ENCODE data around the gene FSD1. TPM values are rescaled to one million over a fixed set of nuclear protein-coding genes. Genes with fewer than 3 reads are reported as not detected.
"Not testable (repeated sequence)": the region's sequence is repeated elsewhere in the genome, so short reads cannot be mapped to it uniquely, and the experiment has no call there.

FSD1 gene
- total RNA-seq, 2 experiments from 2014 or later = 16.3 to 19.9 TPM

DNA sequence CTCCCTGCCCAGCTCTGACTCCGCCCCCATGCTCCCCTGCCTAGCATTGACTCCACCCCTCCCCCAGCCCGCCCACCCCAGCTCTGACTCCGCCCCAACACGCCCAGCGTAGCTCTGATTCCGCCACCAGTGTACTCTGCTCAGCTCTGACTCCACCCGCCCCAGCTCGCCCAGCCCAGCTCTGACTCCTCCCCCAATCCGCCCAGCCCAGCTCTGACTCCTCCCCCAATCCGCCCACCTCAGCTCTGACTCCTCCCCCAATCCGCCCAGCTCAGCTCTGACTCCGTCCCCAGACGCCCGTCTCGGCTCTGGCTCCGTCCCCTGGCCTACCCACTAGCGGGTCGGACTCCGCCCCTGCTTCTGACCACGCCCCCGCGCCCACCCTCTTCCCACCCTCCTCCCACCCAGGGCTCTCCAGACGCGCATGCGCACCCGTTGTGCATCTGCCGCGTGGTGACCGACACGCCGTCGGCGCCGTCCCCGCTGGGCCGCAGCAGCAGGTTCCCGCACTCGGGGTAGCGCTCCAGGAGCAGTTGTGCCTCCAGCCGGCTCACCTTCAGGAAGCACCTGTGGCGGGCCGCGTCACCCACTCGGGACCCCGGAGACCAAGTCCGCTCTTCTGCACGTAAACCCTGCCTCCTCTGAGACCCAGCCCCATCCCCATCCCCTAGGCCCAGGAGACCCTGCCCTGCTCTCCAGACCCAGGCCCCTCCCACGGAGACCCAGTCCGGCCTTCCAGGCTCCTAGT is 24.0 kb downstream of the FSD1 start:
- ChIA-PET POLR2A (interaction anchor here (0.5 to 1.2 kb wide), 2 partner anchors 15 to 1664 kb away, joined by 4 to 9 read pairs; partner anchors contain the start of gene MPND), CTCF (interaction anchor here (1.1 kb wide), 1 partner anchor 24 kb away, joined by 3 read pairs; no protein-coding TSS in a partner anchor)

DNA sequence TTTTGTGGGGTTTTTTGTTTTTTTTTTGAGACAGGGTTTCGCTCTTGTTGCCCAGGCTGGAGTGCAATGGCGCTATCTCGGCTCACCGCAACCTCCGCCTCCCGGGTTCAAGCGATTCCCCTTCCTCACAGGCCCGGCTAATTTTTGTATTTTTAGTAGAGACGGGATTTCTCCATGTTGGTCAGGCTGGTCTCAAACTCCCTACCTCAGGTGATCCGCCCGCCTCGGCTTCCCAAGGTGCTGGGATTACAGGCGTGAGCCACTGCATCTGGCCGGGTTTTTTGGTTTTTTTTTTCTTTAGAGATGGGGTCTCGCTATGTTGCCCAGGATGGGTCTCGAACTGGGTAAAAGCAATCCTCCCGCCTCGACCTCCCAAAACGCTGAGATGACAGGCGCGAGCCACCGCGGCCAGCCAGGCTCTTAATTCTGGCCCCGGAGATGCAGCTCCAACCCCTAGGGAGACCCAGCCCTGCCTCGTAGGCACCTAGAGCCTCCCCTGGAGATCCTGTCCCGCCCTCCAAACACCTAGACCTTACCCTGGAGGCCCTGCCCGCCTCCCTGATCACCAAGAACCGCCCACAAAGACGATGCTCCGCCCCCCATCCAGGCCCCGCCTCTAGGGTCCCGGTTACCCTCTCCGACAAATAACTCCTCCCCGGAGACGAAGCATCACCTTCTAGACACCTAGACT is 24.7 kb downstream of the FSD1 start:
- CTCF ChIA-PET = not testable (repeated sequence)

DNA sequence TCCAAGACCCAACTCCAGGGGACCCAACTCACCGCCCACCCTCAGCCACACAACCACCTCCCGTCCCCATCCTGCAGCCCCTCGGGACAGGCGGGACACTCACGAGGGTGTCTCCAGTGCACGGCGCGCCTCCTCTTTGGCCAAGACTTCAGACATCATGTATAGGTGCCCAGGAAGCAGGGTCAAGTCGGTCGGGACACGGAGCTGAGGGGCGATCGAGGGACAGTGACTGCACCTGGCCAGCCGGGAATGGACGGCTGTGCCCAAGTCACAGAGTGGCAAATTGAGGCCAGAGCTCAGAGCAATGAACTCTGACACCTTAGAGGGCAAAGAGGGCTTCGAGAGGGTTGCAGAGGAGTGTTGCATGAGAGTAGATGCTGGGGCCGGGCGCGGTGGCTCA is 25.5 kb downstream of the FSD1 start:
- ChIA-PET CTCF (interaction anchor here (0.6 to 1.1 kb wide), 2 partner anchors 63 to 228 kb away, joined by 3 to 4 read pairs; no protein-coding TSS in a partner anchor), POLR2A (interaction anchor here (1.5 kb wide), 1 partner anchor 12 kb away, joined by 5 read pairs; no protein-coding TSS in a partner anchor)

More for the DNA sequence above, 24.7 kb downstream of the FSD1 start:
- POLR2A ChIA-PET = not testable (repeated sequence)

DNA sequence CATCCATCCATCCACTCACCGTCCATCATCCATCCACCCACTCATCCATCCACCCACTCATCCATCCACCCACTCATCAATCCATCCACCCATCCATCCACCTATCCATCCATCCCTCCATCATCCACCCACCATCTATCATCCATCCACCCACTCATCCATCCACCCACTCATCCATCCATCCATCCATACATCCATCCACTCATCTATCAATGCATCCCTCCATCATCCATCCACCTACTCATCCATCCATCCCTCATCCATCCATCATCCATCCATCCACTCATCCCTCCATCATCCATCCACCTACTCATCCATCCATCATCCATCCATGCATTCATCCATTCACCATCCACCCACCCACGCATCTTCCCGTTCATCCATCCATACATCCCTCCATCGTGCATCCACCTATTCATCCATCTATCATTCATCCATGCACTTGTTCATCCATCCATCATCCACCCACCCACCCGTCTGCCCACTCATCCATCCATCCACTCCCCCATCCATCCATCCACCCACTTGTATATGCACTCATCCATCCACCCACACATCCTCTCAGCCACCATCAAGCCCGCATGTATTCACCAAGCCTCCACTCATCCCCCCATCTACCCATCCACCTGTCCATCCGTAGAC is 30.7 kb downstream of the FSD1 start:
- CTCF ChIA-PET = interaction anchor here (0.6 kb wide), 1 partner anchor 341 kb away, joined by 4 read pairs; no protein-coding TSS in a partner anchor
- POLR2A ChIA-PET = no interaction called here

- CTCF ChIA-PET = interaction anchor here (2.7 kb wide), 1 partner anchor 15 kb away, joined by 11 read pairs; no protein-coding TSS in a partner anchor
- POLR2A ChIA-PET = no interaction called here
Observed at GRCh38 chr19:4337906-4338440, 33.6 kb downstream of the FSD1 start.

- ChIA-PET POLR2A (no interaction called here), CTCF (interaction anchor here (2.7 kb wide), 1 partner anchor 14 kb away, joined by 11 read pairs; no protein-coding TSS in a partner anchor)
Observed at GRCh38 chr19:4338441-4339355, 34.3 kb downstream of the FSD1 start, which contains the start of gene STAP2. Gene STAP2 (minus strand): TSS chr19:4338827. CDS start chr19:4338753, 74 bp downstream.

- CTCF ChIA-PET = interaction anchor here (0.8 to 4.1 kb wide), 5 partner anchors 10 to 75 kb away, joined by 3 to 27 read pairs (median 4); no protein-coding TSS in a partner anchor
- POLR2A ChIA-PET = interaction anchor here (0.6 to 2.4 kb wide), 6 partner anchors 10 to 98 kb away, joined by 3 to 9 read pairs (median 6); partner anchors contain the start of gene FSD1
Observed at GRCh38 chr19:4342314-4342614, 37.9 kb downstream of the FSD1 start.

GRCh38 chr19:4342615-4343369 is 38.4 kb downstream of the FSD1 start:
- CTCF ChIA-PET = interaction anchor here (0.6 to 4.1 kb wide), 8 partner anchors 10 to 685 kb away, joined by 3 to 27 read pairs (median 4); partner anchors contain the start of gene CHAF1A
- POLR2A ChIA-PET = interaction anchor here (0.7 to 2.4 kb wide), 8 partner anchors 10 to 129 kb away, joined by 3 to 9 read pairs (median 5); partner anchors contain the start of genes CHAF1A and FSD1

DNA sequence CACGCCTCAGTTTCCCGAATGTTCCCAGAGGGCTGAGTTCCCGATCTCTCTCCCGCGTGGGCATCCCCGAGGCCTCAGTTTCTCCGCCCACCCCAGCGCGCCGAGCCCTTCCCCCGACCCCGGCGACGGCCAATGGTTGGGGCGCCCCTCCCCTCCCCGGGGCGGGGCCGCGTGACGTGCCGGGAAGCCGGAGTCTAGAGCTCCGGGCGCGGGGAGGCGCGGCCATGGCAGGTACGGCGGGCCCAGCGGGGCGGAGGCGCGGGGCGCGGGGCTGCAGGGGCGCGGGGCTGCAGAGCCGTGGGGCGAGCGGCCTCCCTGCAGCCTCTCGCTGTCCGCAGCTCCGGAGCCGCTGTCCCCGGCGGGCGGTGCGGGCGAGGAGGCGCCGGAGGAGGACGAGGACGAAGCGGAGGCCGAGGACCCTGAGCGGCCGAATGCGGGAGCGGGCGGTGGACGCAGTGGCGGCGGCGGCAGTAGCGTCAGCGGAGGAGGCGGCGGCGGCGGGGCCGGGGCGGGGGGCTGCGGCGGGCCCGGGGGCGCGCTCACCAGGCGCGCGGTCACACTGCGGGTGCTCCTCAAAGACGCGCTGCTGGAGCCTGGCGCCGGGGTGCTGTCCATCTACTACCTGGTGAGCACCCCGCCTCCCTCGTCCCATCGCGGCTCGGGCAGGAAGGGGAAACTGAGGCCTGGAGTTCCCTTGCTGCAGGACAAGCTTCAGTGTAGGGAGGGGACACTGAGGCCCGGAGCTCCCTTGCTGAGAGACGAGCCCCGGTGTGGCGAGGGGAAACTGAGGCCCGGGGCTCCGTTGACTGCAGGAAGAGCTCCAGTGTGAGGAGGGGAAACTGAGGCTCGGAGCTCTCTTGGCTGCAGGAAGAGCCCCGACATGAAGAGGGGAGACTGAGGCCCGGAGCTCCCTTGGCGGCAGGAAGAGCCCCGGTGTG is 39.2 kb downstream of the FSD1 start, which contains the start of gene MPND:
Gene MPND, plus strand, starts transcription at position 193 of the 938 bp plus-strand sequence. Its CDS starts 32 bp downstream, at position 225.
- CTCF ChIA-PET = interaction anchor here (0.6 to 4.1 kb wide), 8 partner anchors 9 to 684 kb away, joined by 3 to 27 read pairs (median 4); partner anchors contain the start of gene CHAF1A
- POLR2A ChIA-PET = interaction anchor here (0.6 to 2.4 kb wide), 7 partner anchors 9 to 128 kb away, joined by 3 to 9 read pairs (median 4); partner anchors contain the start of gene CHAF1A

DNA sequence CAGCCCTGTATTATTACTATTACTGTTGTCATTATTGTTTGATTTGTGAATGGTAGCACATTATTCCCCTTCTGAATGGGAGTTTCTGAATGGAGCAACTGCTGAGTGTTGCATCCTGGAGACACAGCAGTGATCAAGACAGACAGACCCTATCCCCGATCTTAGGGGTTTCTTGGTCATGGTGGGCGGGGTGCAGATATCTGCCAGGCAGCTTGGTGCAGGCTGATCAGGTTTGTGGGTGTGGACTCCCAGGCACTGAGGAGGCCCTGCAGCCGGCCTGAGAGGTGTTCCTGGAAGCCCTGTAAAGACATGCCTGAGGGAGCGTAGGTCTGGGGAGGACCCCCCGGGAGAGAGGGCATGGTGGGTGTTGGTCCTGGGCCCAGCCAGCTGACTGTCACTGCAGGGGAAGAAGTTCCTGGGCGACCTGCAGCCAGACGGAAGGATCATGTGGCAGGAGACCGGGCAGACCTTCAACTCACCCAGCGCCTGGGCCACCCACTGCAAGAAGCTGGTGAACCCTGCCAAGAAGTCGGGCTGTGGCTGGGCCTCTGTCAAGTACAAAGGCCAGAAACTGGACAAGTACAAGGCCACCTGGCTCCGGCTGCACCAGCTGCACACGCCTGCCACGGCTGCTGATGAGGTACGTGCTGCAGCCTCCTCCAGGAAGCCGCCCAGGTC is 41.1 kb downstream of the FSD1 start:
- ChIA-PET POLR2A (interaction anchor here (0.6 kb wide), 1 partner anchor 41 kb away, joined by 9 read pairs; no protein-coding TSS in a partner anchor), CTCF (interaction anchor here (0.7 to 1.1 kb wide), 2 partner anchors 12 to 78 kb away, joined by 3 read pairs; no protein-coding TSS in a partner anchor)

DNA sequence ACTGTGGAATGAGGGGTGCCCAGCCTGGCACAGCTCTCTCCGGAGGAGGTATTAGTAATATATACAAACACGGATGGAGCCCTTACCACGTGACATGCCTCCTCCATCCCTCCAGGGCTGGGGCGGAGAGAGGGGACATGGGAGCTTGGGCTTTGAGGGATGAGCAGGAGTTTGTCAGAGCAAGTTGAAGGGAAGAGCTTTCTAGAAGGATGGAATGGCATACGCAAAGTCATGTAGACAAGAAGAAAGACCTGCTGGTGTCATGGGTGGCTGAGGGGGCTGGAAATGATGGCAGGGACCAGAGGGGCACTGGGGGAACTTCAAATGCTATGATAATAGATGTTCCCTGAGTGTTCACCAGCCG is 41.6 kb downstream of the FSD1 start:
- ChIA-PET POLR2A (no interaction called here), CTCF (interaction anchor here (1.1 kb wide), 1 partner anchor 79 kb away, joined by 3 read pairs; no protein-coding TSS in a partner anchor)

DNA sequence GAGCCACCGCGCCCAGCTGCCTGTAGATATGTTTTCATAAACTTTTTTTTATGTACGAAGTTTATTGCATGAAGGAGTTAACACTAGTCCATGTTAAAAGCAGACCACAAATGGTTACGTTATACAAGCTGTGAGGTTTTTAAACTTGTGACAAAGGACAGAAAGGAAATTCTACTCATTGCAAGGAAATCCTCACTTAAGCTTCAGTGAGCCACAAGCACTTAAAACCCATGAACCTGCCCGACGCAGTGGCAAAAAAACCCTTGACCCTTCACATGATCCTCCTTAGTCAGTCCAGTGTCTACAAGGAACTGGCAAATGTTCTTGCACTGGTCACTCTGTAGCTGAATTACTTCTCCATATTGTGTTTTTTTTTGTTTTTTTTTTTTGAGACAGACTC is 43.1 kb downstream of the FSD1 start:
- ChIA-PET POLR2A (no interaction called here), CTCF (interaction anchor here (0.9 to 1.1 kb wide), 2 partner anchors 68 to 79 kb away, joined by 3 read pairs; partner anchors contain the start of gene SHD)

DNA sequence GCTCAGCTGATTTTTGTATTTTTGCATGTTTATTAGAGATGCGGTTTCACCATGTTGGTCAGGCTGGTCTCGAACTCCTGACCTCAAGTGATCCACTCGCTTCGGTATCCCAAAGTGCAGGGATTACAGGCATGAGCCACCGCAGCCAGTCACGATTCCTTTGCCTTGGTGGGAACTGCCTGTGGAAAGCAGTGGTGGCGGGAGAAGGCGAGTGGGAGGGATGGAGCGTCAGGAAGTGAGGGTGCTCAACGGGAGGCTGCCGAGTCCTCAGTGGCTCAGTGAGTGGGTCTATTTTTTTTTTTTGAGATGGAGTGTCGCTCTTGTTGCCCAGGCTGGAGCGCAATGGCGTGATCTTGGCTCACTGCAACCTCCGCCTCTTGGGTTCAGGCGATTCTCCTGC is 44.8 kb downstream of the FSD1 start:
- POLR2A ChIA-PET = not testable (repeated sequence)

GRCh38 chr19:4350111-4350510 is 45.7 kb downstream of the FSD1 start:
- ChIA-PET CTCF (interaction anchor here (1.3 kb wide), 1 partner anchor 82 kb away, joined by 3 read pairs; no protein-coding TSS in a partner anchor), POLR2A (no interaction called here)

More for the DNA sequence above, 44.8 kb downstream of the FSD1 start:
- CTCF ChIA-PET = not testable (repeated sequence)

DNA sequence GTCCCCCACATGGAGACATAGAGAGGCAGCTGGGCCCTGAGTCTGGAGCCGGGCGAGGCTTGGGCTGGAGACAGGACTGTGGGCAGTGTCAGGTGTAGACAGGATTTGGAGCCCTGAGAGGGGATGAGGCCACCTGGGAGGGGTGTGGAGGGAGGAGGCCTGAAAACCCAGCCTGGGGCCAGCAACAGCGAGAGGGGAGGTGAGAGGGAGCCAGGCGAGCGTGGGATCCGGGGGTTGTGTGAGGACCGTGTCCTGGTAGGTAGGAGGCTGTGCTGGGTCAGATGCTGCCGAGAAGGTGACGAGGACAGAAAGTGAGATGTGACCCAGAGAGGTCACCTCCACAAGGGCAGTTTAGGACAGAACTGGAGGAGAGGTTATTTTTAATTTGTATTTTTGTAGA is 46.3 kb downstream of the FSD1 start:
- POLR2A ChIA-PET = no interaction called here
- CTCF ChIA-PET = interaction anchor here (1.3 kb wide), 1 partner anchor 83 kb away, joined by 3 read pairs; no protein-coding TSS in a partner anchor
